ENCODE results near the gene ABCG2. TPM values are rescaled to one million over a fixed set of nuclear protein-coding genes. Genes with fewer than 3 reads are reported as not detected.

ABCG2 gene
- total and polyA plus RNA-seq, 2 of the 8 experiments (the other 6 are each of a cell fraction or from before 2014, with no cell fraction given) = 2.4 to 4.6 TPM

- Histone ChIP-seq H3K27me3 (replicated peaks in 1 of 4; ENCODE audit: control insufficient read depth in 3 of 4, extremely low read depth in 1 of 4, insufficient read depth in 3 of 4, low read length in 3 of 4) (no peaks in the 10 kb centered on the region), H4K8ac (ENCODE audit: extremely low read depth, insufficient read depth, low read length) (peak overlapping the region; percentile 90; the same call in 1 of the 2 replicates), H2BK15ac (ENCODE audit: low read length) (peak overlapping the region; percentile 34; the same call in 1 of the 2 replicates), H3K56ac (replicated peaks; ENCODE audit: insufficient read length, low read depth, low read length) (peak overlapping the region; percentile 9), H2BK20ac (ENCODE audit: low read length) (peak overlapping the region; percentile 84), H4K5ac (ENCODE audit: insufficient read length, low read depth, low read length) (peak overlapping the region; percentile 63), H3K9me3 (ENCODE audit: insufficient read depth in 2 of 2, low read depth in 1 of 2, low read length in 1 of 2) (no peaks in the 10 kb centered on the region), H2AK5ac (ENCODE audit: low read depth, low read length) (peak overlapping the region; percentile 54), H2AFZ (ENCODE audit: low read length) (peak overlapping the region; percentile 85), H3K23me2 (ENCODE audit: low read depth, low read length) (no peaks in the 10 kb centered on the region), H3K27ac (ENCODE audit: low read depth, low read length) (peak overlapping the region; percentile 47; the same call in 1 of the 2 replicates), H3K4me3 (ENCODE audit: extremely low read depth in 1 of 4, insufficient read depth in 2 of 4, low read depth in 3 of 4, low read length in 4 of 4) (no peak overlapping the region), H3K79me1 (ENCODE audit: low read depth, low read length) (no peaks in the 10 kb centered on the region), H3K4ac (replicated peaks; ENCODE audit: insufficient read length, low read depth, low read length) (peak overlapping the region; percentile 10), H2BK120ac (replicated peaks; ENCODE audit: low read depth, low read length) (peak overlapping the region; percentile 7), H3K4me2 (ENCODE audit: insufficient read depth in 1 of 2, low read depth in 2 of 2, low read length in 2 of 2) (peak overlapping the region; percentile 39 to 59; a peak in 2 of 4 replicates), H3K18ac (ENCODE audit: extremely low read depth, low read length) (peak overlapping the region; percentile 72), H3K14ac (ENCODE audit: insufficient read length) (no peak overlapping the region), H4K91ac (replicated peaks; ENCODE audit: insufficient read length, low read length) (peak overlapping the region; percentile 90), H3K9ac (replicated peaks in 1 of 4; ENCODE audit: extremely low read depth in 1 of 4, low read depth in 3 of 4, low read length in 3 of 4) (no peak overlapping the region; a peak in 1 of 7 replicates), H3K79me2 (ENCODE audit: control insufficient read depth in 1 of 2, insufficient read depth in 2 of 2, low read length in 2 of 2) (no peaks in the 10 kb centered on the region), H3K23ac (ENCODE audit: insufficient read length) (no peak overlapping the region), H3K36me3 (ENCODE audit: control insufficient read depth in 2 of 4, insufficient read depth in 4 of 4, low read length in 3 of 4) (no peaks in the 10 kb centered on the region; a peak in 1 of 8 replicates), H3K4me1 (replicated peaks in 1 of 4; ENCODE audit: control insufficient read depth in 3 of 4, insufficient read depth in 4 of 4, low read length in 3 of 4) (peaks cover 8 to 17% (median 15%) of the 10 kb centered on the region in 4 experiments), H4K20me1 (replicated peaks in 1 of 2; ENCODE audit: control insufficient read depth in 1 of 2, insufficient read depth in 2 of 2, low read length in 2 of 2) (no peaks in the 10 kb centered on the region), H2BK5ac (ENCODE audit: low read depth, low read length) (peak overlapping the region; percentile 88), H2BK12ac (ENCODE audit: low read depth, low read length) (peak overlapping the region; percentile 89)
- ChIA-PET POLR2A (ENCODE audit: partially characterized antibody) (interaction anchor here (0.8 to 1.7 kb wide), 4 partner anchors 14 to 21 kb away, joined by 3 to 7 read pairs (median 4); partner anchors contain the start of gene ABCG2), CTCF (ENCODE audit: partially characterized antibody) (interaction anchor here (0.7 to 1.6 kb wide), 3 partner anchors 9 to 57 kb away, joined by 3 read pairs; no protein-coding TSS in a partner anchor)
- WGBS, 2 experiments (ENCODE audit: extremely low coverage in 1 of 2, insufficient coverage in 1 of 2, insufficient read length in 1 of 2, insufficient replicate concordance in 2 of 2, low coverage in 1 of 2, low lambda C conversion rate in 2 of 2, missing lambda C conversion rate in 1 of 2) = 82% methylated on average over 2 of the region's 2 CpGs; no CpG with 5 or more reads in 1 of the 2 experiments
- DNase-seq (ENCODE audit: low read depth in 1 of 2, low spot score in 2 of 2) (no peak), FAIRE-seq (no peak)
- 0 out of 2 replicates have a peak, but pooled peaks have one; percentile 1 for TF ChIP-seq CREB1 (IDR thresholded peaks at IDR 0.05)
- no peak for TF ChIP-seq RXRA (IDR thresholded peaks at IDR 0.05; ENCODE audit: insufficient read depth, low read depth, low read length)
- TF ChIP-seq RBBP5 (IDR thresholded peaks at IDR 0.05; ENCODE audit: borderline replicate concordance, low read depth, low read length) = peak; percentile 39; the same call in 1 of the 2 replicates
- TF ChIP-seq RAD21 (IDR thresholded peaks at IDR 0.05 in 1 of 2, conservative IDR thresholded peaks at IDR 0.05 in 1 of 2; ENCODE audit: low read depth in 2 of 2, low read length in 2 of 2) = no peak
- TF ChIP-seq RNF2 (IDR thresholded peaks at IDR 0.05; ENCODE audit: borderline replicate concordance, low read depth, low read length, missing control alignments, poor library complexity, severe bottlenecking) = no peak
- no peak for TF ChIP-seq ATF3 (IDR thresholded peaks at IDR 0.05; ENCODE audit: insufficient read depth, low read depth, low read length)
- no peak for TF ChIP-seq SUZ12 (IDR thresholded peaks at IDR 0.05; ENCODE audit: low read length)
- no peak for TF ChIP-seq KDM5A (IDR thresholded peaks at IDR 0.05; ENCODE audit: low read length)
- TF ChIP-seq ASH2L (IDR thresholded peaks at IDR 0.05; ENCODE audit: low read length) = peak; percentile 13
- TF ChIP-seq GTF2F1 (IDR thresholded peaks at IDR 0.05; ENCODE audit: borderline replicate concordance, low read depth, low read length) = no peak
- TF ChIP-seq SIRT6 (IDR thresholded peaks at IDR 0.05; ENCODE audit: low read length) = no peak
Observed at GRCh38 chr4:88178626-88179231, 20.3 kb upstream of the ABCG2 start.
